ENCODE results near the gene CAPN11.

Gene CAPN11

GRCh38 chr6:44158770-44159228 lies at the start of gene CAPN11:
CAPN11 (plus strand) TSS chr6:44158820; CDS start chr6:44158849, 29 bp downstream.
- DNase-seq (ENCODE audit: low read depth, low spot score): no peak

DNA sequence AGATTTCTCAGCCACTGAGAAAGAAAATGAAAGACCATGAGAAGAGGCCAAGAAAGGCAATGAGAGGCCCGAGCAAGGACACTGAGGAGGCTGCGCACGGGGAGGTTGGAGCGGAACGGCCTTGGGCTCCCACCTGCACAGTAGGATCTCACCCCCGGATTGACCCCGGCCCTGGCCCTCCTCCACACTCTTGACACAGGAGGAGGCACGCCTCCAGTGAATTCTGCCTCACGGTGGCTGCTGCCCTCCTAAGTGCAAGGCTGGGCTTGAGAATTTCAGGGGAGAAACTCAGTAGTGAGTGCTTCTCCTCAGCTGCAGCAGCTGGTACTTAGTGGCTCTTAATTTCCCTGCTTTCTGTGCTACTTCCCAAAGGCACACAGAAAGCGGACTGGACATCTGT lies 49.4 kb upstream of the CAPN11 start:
- no peak for DNase-seq (ENCODE audit: low read depth, low spot score)

DNA sequence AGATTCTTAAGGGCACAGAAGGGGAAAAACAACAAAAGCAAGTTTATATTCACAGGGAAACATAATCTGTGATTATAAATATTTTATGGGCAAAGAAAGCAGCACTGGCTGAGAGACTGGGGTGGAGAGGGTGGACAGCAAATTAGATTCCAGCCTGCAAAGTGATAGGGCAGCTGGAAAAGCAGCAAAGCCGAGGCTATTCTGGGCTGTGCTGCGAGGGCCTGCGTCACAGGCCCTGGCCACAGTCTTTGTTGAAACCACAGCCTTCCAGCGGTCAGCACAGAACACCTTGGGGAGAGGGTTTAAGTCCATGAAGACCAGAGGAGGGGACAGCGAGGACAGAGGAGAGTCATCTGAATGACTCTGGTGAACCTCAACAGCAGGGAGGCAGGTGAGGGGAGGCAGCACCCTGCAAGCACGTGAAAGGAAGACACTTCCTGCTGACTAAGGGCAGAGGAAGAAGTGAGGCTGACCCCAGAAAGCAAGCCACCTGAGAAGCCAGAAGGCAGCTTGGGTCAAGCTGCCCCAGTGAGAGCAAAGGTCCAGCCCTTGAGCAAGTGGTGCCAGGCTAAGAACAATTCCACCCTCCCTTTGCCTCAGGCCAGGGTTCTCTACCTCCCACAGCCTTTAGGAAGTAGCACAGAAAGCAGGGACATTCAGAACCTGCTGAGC lies 48.5 kb upstream of the CAPN11 start:
- DNase-seq (ENCODE audit: low read depth, low spot score): no peak

- no peak for DNase-seq (ENCODE audit: low read depth, low spot score)
These were observed 47.7 kb upstream of the CAPN11 start for GRCh38 chr6:44110966-44111365.

DNA sequence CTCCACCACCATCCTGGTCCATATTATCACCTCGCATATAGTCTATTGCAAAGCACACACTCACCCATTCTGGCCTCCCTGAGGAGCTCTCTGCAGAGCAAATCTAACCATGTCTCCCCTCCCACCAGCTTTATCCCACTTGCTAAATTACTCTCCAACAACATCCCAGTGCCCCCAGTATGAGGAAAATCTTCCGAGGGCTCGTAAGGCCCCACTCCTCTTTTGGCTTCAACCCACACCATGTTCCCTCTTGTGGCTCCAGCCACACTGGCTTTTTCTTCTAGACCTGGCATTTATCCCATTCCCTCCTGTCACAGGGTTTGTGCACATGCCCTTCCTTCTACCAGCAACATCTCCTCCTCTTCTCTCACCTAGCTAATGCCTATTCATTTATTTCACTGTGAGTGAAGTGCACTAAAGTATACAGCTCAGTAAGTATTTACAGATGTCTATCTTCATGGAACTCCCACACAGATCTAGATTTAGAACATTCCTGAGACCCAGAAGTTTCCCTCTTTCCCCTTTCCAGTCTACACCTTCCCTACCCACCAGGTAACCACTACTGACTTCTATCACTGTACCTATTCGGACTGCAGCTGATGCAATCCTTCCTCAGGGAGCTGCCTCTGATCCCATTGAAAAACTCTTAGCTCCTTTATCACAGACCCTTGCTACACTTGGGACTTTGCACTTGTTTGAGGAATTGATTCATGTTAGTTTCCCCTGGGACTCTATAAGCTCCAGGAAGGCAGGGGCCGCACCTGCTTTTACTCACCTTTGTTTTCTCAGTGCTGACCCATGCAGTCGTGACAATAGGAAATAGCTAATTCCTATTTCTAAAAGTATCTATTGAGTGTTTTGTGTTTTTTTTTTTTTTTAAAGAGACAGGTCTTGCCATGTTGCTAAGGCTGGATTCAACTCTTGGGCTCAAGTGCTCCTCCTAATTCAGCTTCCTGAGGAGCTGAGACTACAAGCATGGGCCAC lies 46.9 kb upstream of the CAPN11 start:
- DNase-seq (ENCODE audit: low read depth, low spot score): no peak

DNA sequence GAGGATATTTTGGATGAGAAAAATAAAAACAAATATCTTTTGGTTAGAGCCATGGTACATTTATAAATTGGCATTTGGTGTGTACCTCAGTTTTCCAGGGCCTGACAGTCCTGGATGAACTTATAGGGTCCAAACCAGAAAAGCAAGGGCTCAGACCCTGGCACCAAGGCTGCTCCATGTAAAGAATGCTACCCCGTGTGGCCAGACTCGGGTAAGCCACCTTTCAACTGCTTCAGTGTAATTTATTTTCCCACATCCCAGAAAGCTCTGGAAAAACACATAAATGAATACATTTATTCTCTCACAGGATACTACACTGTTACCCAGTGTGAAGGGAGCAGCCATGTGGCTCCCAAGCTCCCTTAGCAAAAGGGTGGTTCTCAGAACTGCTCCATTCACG lies 45.2 kb upstream of the CAPN11 start:
- DNase-seq (ENCODE audit: low read depth, low spot score): no peak

DNA sequence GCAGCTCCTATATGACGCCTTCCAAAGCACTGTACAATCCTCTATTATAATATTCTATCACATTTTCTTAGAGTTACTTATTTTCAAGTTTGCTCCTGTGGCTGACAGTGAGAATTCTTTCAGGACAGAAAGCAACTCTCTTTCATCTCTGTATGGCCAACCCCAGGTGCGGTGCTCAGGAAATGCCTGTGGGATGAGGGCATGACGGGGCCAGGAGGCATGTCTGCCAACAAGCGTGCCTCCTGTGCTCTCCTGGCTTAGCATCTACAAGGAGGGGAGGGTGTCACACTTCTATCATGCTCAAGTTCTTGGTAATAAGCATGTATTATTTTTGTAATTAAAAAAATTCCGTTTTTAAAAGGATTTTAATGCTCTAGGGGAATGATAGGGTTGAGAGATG lies 42.8 kb upstream of the CAPN11 start:
- DNase-seq (ENCODE audit: low read depth, low spot score): no peak

GRCh38 chr6:44116641-44117382 lies 41.8 kb upstream of the CAPN11 start:
- no peak for DNase-seq (ENCODE audit: low read depth, low spot score)

DNA sequence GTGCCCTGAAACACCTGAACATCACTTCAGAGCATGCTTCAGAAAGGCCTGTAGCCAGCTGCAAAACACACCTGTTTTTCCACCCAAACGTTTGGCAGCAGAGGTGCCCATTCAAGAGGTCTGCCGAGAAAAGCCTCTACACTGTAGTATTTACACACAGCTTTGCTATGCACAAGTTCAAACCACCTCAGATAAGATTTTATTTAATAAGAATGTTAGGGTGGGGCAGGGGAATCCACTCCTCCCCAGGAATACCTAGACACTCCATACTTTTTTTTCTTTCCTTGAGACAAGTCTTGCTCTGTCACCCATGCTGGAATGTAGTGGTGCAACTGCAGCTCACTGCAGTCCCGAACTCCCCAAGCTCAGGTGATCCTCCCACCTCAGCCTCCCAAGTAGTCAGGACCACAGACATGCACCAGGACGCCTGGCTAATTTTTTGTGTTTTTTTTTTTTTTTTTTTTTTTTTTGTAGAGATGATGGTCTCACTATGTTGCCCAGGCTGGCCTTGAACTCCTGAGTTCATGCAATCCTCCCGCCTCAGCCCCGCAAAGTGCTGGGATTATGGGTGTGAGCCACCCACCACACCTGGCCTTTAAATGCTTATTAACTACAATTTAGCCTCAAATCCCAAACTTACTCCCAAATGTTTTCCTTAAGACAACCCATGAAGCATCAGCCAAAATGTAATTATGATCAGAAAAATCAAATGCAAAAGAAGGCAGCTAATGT lies 41.1 kb upstream of the CAPN11 start:
- DNase-seq (ENCODE audit: low read depth, low spot score): no peak

- DNase-seq (ENCODE audit: low read depth, low spot score): no peak
These were observed 38.8 kb upstream of the CAPN11 start for GRCh38 chr6:44119704-44120262.

GRCh38 chr6:44120692-44121443 lies 37.8 kb upstream of the CAPN11 start:
- no peak for DNase-seq (ENCODE audit: low read depth, low spot score)

GRCh38 chr6:44122801-44123200 lies 35.8 kb upstream of the CAPN11 start:
- DNase-seq (ENCODE audit: low read depth, low spot score): no peak

DNA sequence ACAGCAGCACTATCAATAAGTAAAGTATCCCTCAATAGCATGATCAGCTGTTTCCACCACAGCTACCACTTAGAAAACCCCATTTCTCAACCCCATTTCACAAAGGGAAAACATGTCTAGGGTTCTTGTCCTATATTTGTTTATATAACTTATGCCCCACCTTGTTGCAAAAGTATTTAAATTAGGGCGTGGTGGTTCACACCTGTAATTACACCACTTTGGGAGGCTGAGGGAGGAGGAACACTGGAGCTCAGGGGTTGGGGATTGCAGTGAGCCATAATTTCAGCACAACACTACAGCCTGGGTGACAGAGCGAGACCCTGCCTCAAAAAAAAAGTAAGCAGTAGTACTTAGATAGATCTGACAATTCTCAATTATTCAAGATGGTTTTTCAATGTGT lies 35.1 kb upstream of the CAPN11 start:
- DNase-seq (ENCODE audit: low read depth, low spot score): no peak

DNA sequence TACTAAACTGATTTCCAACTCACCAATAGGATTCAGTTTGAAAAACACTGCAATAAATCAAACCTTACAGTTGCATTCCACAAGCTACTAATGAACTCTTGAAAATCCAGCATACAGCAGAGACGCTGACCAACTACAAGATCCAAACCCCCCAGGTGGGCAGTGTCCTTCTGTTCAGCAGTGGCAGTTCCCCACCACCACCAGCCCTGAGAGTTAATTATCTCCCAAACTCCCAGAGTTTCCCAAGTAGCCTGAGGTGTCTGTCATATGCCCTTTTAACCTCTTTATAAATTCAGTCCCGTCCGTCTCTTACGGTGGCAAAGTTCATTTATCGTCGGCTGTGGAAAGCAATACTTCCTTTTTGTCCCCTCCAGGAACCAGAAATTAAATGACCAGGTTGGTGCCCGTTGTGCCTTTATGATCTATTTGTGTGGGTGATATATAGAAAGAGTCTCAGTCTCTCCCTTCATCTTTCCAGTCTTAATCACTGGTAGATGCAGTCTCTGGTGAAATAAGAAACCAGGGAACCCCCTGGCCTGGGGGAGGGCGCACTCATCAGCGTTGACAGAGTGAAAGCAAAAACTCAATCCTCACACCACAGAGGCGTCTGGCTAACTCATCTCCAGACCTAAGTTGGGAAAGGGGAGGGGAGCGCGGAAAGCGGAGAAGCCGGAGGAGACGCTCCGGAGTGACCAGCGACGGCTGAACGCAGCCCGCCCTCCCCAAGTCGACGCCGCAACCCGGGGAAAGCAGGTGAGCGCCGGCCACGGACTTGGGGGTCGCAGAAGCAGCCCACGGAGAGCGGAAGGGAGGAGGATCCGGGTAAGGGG lies 32.1 kb upstream of the CAPN11 start:
- peak; percentile 70 for DNase-seq (ENCODE audit: low read depth, low spot score)

GRCh38 chr6:44127186-44128019 lies 31.2 kb upstream of the CAPN11 start, which contains the start of the genes MRPL14 and TMEM63B:
MRPL14 (minus strand) TSS chr6:44127452; CDS start chr6:44116611, 10,841 bp downstream.
TMEM63B (plus strand) TSS chr6:44127554; CDS start chr6:44134585, 7,031 bp downstream.
- peak; percentile 81 for DNase-seq (ENCODE audit: low read depth, low spot score)

DNA sequence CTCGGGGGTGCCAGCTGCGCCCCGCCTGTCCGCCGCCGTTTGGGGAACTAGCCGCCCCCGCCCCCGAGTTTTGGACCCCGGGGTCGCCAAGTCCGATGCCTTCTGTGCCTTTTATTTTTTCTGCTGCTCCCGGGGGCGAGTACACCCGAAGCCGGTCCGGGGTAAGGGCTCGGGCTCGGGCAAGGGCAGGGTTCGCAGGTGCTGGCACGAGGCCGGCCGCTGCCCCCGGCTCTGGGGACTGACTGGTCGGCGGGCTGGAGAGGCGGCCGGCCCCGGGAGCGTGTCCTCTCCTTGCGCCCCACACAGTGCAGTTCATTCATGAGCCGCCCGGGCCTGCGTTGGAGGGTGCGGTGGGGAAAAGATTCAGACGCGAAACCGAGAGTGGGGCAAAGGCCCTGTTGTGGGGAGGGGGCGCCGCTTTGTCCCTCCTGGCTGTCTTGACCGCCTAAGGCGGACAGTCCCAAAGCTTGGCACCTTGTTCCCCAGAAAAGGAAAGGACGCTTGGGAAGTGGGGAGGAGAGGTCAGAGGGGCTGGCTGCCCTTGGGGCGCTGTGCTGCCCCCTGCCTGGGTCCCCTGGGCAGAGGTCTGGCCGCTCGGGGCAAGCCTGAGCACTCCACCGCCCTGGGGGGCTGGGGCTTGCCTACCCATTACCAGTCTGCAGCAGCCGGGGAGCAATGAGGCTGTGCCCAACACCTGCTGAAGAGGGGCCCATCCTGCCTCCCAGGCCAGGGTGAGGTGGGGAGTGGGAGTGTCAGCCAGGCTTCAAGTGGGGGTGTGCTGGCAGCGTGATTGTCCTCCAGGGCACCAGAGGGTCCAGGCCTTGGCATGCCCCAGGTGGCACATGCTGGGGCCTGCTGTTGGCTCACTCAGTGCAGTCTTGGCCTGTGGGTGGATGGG lies 30.4 kb upstream of the CAPN11 start:
- DNase-seq (ENCODE audit: low read depth, low spot score): no peak

- no peak for DNase-seq (ENCODE audit: low read depth, low spot score)
These were observed 28.7 kb upstream of the CAPN11 start for GRCh38 chr6:44129841-44130322.
